Adipocyte (in vitro differentiated cells): Measurements from ENCODE around the gene RSKR.
A peak's percentile ranks its signal among the peaks of the same experiment; 100 is the strongest.
"Not testable (repeated sequence)": the region's sequence is repeated elsewhere in the genome, so short reads cannot be mapped to it uniquely, and the experiment has no call there.

ENCODE experiments used
- DNase-seq: peaks from one replicate; pipeline ENCODE4 v3.0.0-alpha.2; 2015; ENCODE audit warnings: low read depth
- H3K27me3 ChIP-seq: replicated peaks from 2 replicates; pipeline ENCODE4 v1.7.0; 2013; ENCODE audit warnings: mild to moderate bottlenecking, low read length, moderate library complexity; ENCODE audit not compliant: control insufficient read depth, insufficient read depth
- H3K36me3 ChIP-seq: 2 replicates; pipeline ENCODE4 v1.7.0; 2013; ENCODE audit warnings: low read length, mild to moderate bottlenecking, moderate library complexity; ENCODE audit not compliant: control insufficient read depth, insufficient read depth, severe bottlenecking
- H3K4me1 ChIP-seq: 2 replicates; pipeline ENCODE4 v1.7.0; 2013; ENCODE audit warnings: mild to moderate bottlenecking, low read length, moderate library complexity; ENCODE audit not compliant: control insufficient read depth, insufficient read depth
- H3K4me3 ChIP-seq: 2 replicates; pipeline ENCODE4 v1.7.0; 2013; ENCODE audit warnings: mild to moderate bottlenecking, low read length, moderate library complexity
- H3K9ac ChIP-seq: 2 replicates; pipeline ENCODE4 v1.7.0; 2013; ENCODE audit warnings: mild to moderate bottlenecking, low read length, moderate library complexity
- H3K9me3 ChIP-seq: 2 replicates; pipeline ENCODE4 v1.7.0; 2013; ENCODE audit warnings: mild to moderate bottlenecking, low read length, moderate library complexity; ENCODE audit not compliant: control insufficient read depth

Gene RSKR

DNA sequence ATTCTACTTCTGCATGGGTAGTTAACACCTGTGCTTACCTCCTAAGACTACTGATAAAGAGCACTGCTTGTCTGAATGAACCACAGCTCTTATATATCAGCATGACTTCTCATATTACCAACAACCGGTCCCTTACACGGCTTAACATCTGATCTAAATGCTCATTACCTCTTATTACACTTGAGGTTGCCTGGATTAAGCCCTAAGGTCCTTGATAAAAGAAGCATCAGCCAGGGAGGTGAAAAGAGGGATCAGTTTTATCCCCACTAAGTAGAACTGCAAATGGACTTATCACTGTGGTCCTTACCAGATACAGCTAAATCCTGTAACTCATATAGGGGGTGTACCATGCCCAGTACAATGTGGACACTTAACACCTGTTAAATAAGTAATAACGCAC, 8.2 kb upstream of the RSKR start:
- Histone ChIP-seq H3K9ac (no peak overlapping the region), H3K27me3 (no peaks in the 10 kb centered on the region), H3K9me3 (no peaks in the 10 kb centered on the region), H3K4me1 (no peaks in the 10 kb centered on the region), H3K36me3 (peaks cover 87% of the 10 kb centered on the region), H3K4me3 (no peak overlapping the region)
- DNase-seq: no peak

DNA sequence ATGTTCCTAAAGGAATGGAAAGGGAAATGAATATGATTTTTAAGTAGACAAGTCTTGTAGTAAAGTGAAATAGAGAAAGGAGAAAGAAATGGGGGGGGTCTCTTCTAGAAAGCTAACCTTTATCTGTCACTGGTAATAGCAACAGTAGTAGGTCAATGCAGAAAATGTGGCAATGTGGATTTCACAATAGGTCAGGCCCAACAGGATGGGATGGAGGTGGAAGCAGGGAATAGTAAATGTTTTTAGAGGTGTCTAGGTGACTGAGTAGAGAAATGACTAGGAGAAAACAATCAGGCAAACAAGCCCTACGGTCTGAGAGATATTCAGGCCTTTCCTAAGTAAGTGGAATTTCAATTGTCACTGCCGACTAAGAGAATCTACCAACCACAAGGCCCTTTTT, 6.0 kb upstream of the RSKR start:
- no peaks in the 10 kb centered on the region for H3K27me3 ChIP-seq
- H3K4me3 ChIP-seq: no peak overlapping the region
- DNase-seq: no peak
- no peaks in the 10 kb centered on the region for H3K4me1 ChIP-seq
- no peaks in the 10 kb centered on the region for H3K9me3 ChIP-seq
- peaks cover 98% of the 10 kb centered on the region for H3K36me3 ChIP-seq
- H3K9ac ChIP-seq: no peak overlapping the region

DNA sequence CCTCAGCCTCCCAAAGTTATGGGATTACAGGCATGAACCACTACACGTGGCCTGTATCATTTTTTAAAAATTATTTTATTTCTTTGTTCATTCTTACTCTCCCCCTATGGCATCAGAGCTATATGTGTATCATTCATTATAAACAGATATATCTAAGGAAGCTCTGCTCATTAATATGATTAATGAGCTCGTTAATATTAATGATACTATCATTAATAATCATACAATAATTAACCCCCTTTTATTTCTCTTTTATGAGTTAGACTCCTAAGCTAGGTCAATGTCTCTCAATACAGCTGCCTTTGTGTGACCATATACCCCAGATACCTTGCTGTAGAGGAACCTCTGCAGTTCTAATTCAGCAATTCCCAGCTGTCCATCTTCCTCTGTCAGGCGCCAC, 4.5 kb upstream of the RSKR start:
- no peaks in the 10 kb centered on the region for H3K9me3 ChIP-seq
- H3K36me3 ChIP-seq: peaks cover 92% of the 10 kb centered on the region
- no peak overlapping the region for H3K9ac ChIP-seq
- H3K27me3 ChIP-seq: no peaks in the 10 kb centered on the region
- no peak for DNase-seq
- H3K4me3 ChIP-seq: no peak overlapping the region
- H3K4me1 ChIP-seq: no peaks in the 10 kb centered on the region

DNA sequence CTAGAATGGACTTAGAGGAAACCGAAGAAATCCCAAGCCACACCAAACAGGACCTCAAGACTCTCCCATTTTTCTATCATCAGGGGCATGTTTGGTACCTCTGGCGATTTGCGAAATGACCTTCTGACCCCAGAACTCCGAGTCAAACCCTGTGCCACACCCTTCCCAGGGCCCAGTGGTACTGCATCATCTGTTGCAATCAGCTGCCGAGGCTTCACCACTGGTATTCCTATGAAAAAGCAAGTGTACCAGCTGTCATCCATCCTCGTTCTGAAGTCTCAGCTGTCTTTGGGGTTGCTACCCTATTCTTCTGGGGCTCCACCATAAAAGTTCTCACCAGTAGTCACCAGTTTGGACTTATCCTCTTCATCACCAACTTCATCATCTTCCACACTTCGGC, 2.3 kb upstream of the RSKR start:
- Histone ChIP-seq H3K9me3 (no peaks in the 10 kb centered on the region), H3K27me3 (no peaks in the 10 kb centered on the region), H3K9ac (no peak overlapping the region), H3K36me3 (peaks cover 75% of the 10 kb centered on the region), H3K4me3 (no peak overlapping the region), H3K4me1 (no peaks in the 10 kb centered on the region)
- no peak for DNase-seq

DNA sequence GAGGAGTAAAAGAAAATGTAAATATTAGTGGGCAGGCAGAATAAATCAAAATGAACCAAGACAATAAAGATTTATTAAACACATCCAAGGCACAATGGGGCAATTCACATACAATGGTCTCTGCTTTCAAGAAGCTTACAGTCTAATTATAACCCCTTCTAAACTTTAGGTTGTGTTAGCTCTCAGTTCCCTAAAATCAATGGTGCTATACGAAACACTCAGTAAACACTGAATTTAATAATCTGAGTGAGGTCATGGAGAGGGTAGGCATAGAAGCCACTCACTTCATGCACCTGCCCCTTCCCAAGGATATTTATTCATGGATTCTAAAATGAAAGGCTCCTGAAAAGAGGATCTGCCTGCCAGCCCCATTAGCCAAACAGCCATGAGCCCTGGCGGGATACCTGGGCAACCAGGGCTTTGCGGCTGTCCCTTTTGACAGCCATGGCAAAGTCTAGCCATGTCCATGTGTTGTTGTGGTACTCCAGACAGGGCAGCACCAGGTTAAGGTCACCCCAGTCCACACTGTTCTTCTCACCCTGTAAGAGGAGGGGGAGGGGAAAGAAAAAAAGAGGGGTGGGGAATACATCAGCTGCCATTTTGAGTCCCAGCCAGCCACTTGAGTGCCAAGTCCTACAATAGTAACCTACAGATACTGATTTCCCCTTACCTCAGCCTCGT, 1.4 kb upstream of the RSKR start:
- no peak overlapping the region for H3K9ac ChIP-seq
- H3K4me1 ChIP-seq: peaks cover 1% of the 10 kb centered on the region
- no peak for DNase-seq
- H3K36me3 ChIP-seq: peaks cover 71% of the 10 kb centered on the region
- no peak overlapping the region for H3K4me3 ChIP-seq
- no peaks in the 10 kb centered on the region for H3K9me3 ChIP-seq
- H3K27me3 ChIP-seq: no peaks in the 10 kb centered on the region

DNA sequence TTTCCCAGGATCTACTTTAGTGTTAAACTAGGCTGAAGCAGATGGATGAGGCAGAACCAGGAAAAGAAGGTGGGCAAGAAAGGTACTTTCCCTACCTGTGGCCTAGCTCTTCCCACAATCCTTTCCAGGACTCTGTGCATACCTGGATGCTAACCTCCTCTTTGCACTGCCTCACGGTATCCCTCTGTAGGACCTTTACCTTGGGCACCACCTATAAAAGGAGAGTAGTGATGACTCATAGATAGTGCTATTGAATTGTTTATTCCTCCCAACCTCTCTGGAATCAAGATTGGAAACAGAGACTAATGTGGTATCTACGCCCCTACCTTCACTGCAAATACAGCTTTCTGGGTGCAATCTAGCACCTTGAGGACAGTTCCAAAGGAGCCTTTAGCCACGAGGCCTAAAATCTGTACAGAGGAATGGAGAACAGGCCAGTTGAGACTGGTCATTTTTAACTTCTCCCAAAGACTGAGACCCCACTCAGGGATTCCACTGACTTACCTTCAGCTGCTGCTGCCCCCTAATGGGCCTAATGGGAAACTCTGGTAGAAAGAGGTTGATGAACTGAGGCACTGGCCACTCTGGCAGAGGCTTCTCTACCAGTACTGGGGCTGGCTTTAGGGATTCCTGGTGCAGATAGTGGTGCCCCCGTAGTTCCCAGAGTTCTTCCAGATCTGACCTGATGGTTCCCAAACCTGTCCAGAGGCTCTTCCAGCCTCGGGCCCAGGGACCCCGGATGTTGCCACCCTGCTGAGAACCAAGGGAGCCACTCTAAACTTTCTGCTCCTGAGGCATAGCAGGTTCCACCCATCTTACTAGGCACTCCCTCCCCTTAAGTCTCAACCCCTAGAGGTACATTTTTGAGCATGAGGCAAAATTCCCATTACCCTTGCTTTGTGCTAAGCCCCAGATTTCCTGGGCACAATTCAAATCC, 781 bp downstream of the RSKR start:
- Histone ChIP-seq H3K9ac (no peak overlapping the region), H3K9me3 (no peaks in the 10 kb centered on the region), H3K36me3 (peaks cover 53% of the 10 kb centered on the region), H3K4me1 (peaks cover 3% of the 10 kb centered on the region), H3K4me3 (no peak overlapping the region), H3K27me3 (no peaks in the 10 kb centered on the region)
- peak; percentile 64 for DNase-seq

DNA sequence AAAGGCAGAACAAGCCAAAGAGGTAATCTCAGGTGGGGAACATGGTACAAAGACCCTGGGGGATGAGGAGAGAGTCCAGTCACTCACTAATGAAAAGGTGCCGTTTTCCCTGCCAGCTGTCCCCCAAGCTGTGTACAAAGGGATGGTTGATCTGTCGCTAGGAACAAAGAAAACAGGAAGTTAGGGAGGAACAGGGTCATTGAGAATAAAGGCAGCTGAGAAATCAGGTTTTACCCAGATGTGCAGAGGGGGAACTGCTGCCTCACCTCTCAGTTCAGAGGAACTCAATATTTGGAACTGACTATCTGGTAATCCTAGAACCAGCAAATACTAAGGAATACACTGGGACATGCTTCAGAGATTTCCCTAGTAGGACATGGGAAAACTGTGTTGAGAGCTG, 1.5 kb downstream of the RSKR start:
- no peak overlapping the region for H3K9ac ChIP-seq
- peaks cover 47% of the 10 kb centered on the region for H3K36me3 ChIP-seq
- H3K9me3 ChIP-seq: no peaks in the 10 kb centered on the region
- peaks cover 3% of the 10 kb centered on the region for H3K4me1 ChIP-seq
- no peak for DNase-seq
- no peak overlapping the region for H3K4me3 ChIP-seq
- H3K27me3 ChIP-seq: no peaks in the 10 kb centered on the region

DNA sequence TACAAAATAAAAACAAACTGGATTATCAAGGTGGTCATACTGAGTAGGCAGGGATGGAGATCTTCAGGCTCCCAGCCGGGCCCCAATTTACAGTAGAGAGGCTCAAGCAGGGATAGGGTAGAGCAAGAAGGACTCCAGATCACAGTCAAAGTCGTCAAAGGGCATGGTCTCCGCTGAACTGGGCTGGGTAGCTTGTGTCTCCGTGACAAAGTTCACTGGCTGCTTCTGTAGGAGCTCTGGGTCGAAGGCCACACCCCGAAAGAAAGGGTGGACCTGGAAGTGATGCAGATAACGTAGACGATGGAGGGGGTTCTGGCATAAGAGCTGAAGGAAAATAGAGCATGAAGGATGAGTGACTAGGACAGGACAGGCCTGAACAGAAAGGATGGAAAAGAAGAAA, 3.6 kb downstream of the RSKR start:
- Histone ChIP-seq H3K36me3 (peaks cover 26% of the 10 kb centered on the region), H3K27me3 (no peaks in the 10 kb centered on the region)

DNA sequence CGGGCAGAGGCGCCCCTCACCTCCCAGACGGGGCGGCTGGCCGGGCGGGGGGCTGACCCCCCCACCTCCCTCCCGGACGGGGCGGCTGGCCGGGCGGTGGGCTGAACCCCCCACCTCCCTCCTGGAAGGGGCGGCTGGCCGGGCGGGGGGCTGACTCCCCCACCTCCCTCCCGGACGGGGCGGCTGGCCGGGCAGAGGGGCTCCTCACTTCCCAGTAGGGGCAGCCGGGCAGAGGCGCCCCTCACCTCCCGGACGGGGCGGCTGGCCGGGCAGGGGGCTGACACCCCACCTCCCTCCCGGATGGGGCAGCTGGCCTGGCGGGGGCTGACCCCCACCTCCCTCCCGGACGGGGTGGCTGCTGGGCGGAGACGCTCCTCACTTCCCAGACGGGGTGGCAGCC, 10.0 kb downstream of the RSKR start:
- H3K4me3 ChIP-seq, H3K27me3 ChIP-seq, H3K36me3 ChIP-seq, DNase-seq, H3K9ac ChIP-seq, H3K9me3 ChIP-seq, H3K4me1 ChIP-seq: not testable (repeated sequence)

More for the DNA sequence above, 3.6 kb downstream of the RSKR start:
- no peak overlapping the region for H3K4me3 ChIP-seq
- H3K9me3 ChIP-seq: no peaks in the 10 kb centered on the region
- H3K4me1 ChIP-seq: peaks cover 3% of the 10 kb centered on the region
- no peak overlapping the region for H3K9ac ChIP-seq
- no peak for DNase-seq

DNA sequence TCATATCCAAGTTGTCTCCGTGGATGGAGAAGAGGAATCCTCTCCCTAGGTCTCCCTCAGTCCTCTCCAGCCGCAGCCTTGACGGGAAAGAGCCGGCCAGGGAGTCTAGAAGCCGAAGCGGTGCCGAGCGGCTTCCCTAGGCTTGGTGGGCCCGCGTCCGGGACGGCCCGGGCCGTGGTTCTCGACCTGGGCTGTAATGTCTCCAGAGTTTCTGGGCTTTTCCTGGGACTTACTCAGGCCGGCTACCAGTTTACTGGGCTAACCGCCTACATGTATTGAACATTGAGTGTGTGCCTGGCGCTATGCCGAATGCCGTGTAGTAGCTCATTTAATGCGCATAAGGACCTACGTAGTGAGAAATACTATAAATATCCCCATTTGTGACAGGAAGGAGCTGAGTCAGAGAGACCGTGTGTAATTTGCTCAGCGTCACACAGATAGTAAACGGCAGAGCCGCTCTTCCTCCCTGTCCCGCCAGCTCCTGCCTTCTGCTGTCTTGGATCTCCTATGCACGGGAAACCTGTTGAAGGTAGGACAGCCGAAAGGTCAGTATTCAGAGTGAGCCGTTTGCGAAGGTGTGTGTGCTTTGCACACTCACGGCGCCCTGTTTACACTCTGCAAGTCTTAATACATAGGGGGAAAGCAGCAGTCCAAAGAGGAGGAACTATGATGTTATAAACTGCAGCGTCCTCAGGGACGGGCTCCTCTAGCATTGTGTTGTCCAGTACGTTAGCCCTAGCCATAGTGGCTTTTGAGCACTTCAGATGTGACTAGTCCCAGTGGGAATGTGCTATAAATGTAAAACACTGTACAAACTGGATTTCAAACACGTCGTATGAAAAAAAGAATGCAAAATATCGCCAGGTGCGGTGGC, 14.4 kb downstream of the RSKR start:
- Histone ChIP-seq H3K4me3 (peak overlapping the region; percentile 96), H3K27me3 (no peaks in the 10 kb centered on the region), H3K9ac (peak overlapping the region; percentile 78), H3K4me1 (peaks cover 13% of the 10 kb centered on the region), H3K36me3 (no peaks in the 10 kb centered on the region), H3K9me3 (no peaks in the 10 kb centered on the region)
- DNase-seq: peak; percentile 85

DNA sequence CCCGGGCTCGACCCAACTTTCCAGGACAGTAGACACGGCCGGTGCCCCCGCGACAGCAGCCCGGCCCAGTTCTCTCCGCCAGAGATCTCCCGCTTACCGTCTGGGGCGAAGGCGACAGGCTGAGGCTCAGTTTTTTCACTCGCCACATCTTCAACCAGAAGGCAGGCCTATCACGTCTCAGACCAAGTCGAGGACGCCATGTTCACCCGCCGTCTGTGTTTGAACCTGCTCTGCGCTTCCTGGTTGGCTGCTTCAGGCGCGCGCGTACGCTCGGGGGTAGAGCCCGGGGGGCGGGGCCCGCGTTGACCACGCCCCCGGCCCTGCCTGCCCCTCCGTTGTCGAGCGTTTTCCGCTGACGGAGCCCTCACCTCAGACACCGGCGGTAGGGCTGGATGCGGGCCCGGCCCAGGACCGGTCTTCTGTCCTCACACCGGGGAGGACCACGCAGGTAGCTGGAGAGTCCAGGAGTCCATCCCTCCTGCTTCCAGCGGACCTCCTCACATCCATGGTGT, 15.1 kb downstream of the RSKR start, which contains the start of gene SPAG5:
Gene SPAG5, minus strand, starts transcription at position 227 of the 512 bp plus-strand sequence. Its CDS starts 79 bp downstream, at position 148.
- Histone ChIP-seq H3K9ac (peak within 1 kb of the TSS; percentile 78), H3K36me3 (no peaks in the 10 kb centered on the region), H3K9me3 (no peaks in the 10 kb centered on the region), H3K27me3 (no peaks in the 10 kb centered on the region), H3K4me1 (peaks cover 13% of the 10 kb centered on the region), H3K4me3 (peak within 1 kb of the TSS; percentile 96)
- peak; percentile 97 for DNase-seq
